Spleen (tissue), 11 donors: Measurements from ENCODE around the gene OARD1. TPM values are rescaled to one million over a fixed set of nuclear protein-coding genes. Genes with fewer than 3 reads are reported as not detected.
A peak's percentile ranks its signal among the peaks of the same experiment; 100 is the strongest.

Experiments
- DNase-seq: peaks from one replicate; pipeline ENCODE4 v3.0.0-alpha.2; 2020
- H3K27ac ChIP-seq, 8 donors: fragments of 200-600 bp; sonication (generic) in 7 of 8; 1 replicate in 4 of 8; 2 replicates in 4 of 8; pipeline versions ENCODE4 v1.5.0 to v1.8.0; 2016 to 2021; ENCODE audit warnings: inconsistent platforms in 4 of 8, mild to moderate bottlenecking in 4 of 8, moderate library complexity in 1 of 8
- H3K27me3 ChIP-seq, 7 donors: fragments of 200-600 bp; sonication (generic) in 6 of 7; replicated peaks in 1 of 7; 1 replicate in 4 of 7; 2 replicates in 3 of 7; pipeline versions ENCODE4 v1.5.0 to v1.8.0; 2016 to 2021; ENCODE audit warnings: inconsistent platforms in 3 of 7, mild to moderate bottlenecking in 1 of 7
- H3K36me3 ChIP-seq, 6 donors: fragments of 200-600 bp; sonication (generic) in 5 of 6; 1 replicate in 4 of 6; 2 replicates in 2 of 6; pipeline versions ENCODE4 v1.5.0 to v1.8.0; 2016 to 2021; ENCODE audit warnings: inconsistent platforms in 2 of 6
- H3K4me1 ChIP-seq, 6 donors: fragments of 200-600 bp; sonication (generic) in 5 of 6; 1 replicate in 3 of 6; 2 replicates in 3 of 6; pipeline versions ENCODE4 v1.5.0 to v1.8.0; 2016 to 2021; ENCODE audit warnings: inconsistent platforms in 3 of 6
- H3K4me3 ChIP-seq, 8 donors: fragments of 200-600 bp; sonication (generic) in 7 of 8; 1 replicate in 4 of 8; 2 replicates in 4 of 8; pipeline versions ENCODE4 v1.5.0 to v1.8.0; 2016 to 2021; ENCODE audit warnings: inconsistent platforms in 4 of 8, mild to moderate bottlenecking in 4 of 8, moderate library complexity in 2 of 8
- H3K9me3 ChIP-seq, 8 donors: fragments of 200-600 bp; sonication (generic) in 7 of 8; 1 replicate in 4 of 8; 2 replicates in 4 of 8; pipeline versions ENCODE4 v1.5.0 to v1.8.0; 2016 to 2021; ENCODE audit warnings: inconsistent platforms in 4 of 8
- POLR2A ChIP-seq, 3 donors: fragments of 450-650 bp; IDR thresholded peaks; one replicate each; pipeline ENCODE4 v1.5.1; 2017; ENCODE audit warnings: antibody characterized with exemption in 3 of 3, mild to moderate bottlenecking in 1 of 3
- POLR2AphosphoS5 ChIP-seq, 3 donors: sonication (generic); formaldehyde crosslinking; IDR thresholded peaks; one replicate each; pipeline ENCODE4 v1.5.1; 2017; ENCODE audit warnings: antibody characterized with exemption in 3 of 3
- WGBS, 5 donors: extraction: QIAGEN DNeasy Blood & Tissue Kit in 3 of 5; methylation state at CpG; one replicate each; pipeline versions ENCODE4 v1.1.5 to v1.1.7; 2013 to 2018; 5-methylcytosine and 5-hydroxymethylcytosine counted together
- intact Hi-C: fragments of 100-400 bp; cut with DNase I; formaldehyde crosslinking; loops from one replicate; pipeline ENCODE4 v1.15.0; 2023; ENCODE audit warnings: low total_unique reads
- polyA plus RNA-seq, 3 donors: library from polyadenylated mRNA; stranded (reverse); fragments of 200-250 nt; gene quantifications; one replicate each; pipeline ENCODE4 v1.2.1, GENCODE V29; 2013
- total RNA-seq, 7 donors: library from RNA; depleted of rRNA in 3 of 7; stranded (reverse); fragments of >200 nt in 3 of 7; fragmentation: NEBNext Ultra II Directional in 4 of 7; extraction: Animal tissue kit (Norgen Biotek cat#: 25700) in 4 of 7; gene quantifications; one replicate each; pipeline versions ENCODE4 v1.1.0 to v1.2.1, GENCODE V29; 2016 to 2021
- TF ChIP-seq, protein P1 (sequence below), 11 experiments: fragments of 200-600 bp in 7 of 11; fragments of 450-650 bp in 4 of 11; sonication (generic) in 4 of 11; IDR thresholded peaks in 8 of 11; conservative IDR thresholded peaks in 3 of 11; 1 replicate in 7 of 11; 2 replicates in 4 of 11; pipeline versions ENCODE4 v1.4.0 to v1.8.0; 2016 to 2021; ENCODE audit warnings: antibody characterized with exemption in 11 of 11, inconsistent platforms in 4 of 11, mild to moderate bottlenecking in 1 of 11
- donor health status: healthy with polysubstance abuse.
- donor health status: DM: no; HTN: no; CAD: no; lungs with moderate emphysema.
- donor health status: DM: no; HTN: no; CAD: no.
- donor health status: Bipolar disorder and iron deficiency.
- donor health status: healthy.
- donor health status: DM: no; HTN: no; CAD: no.
- donor health status: DM: yes; HTN: yes; CAD: no.

OARD1 gene
- total and polyA plus RNA-seq, 10 donors: 20.7 to 41.4 (median 32.6) TPM

DNA sequence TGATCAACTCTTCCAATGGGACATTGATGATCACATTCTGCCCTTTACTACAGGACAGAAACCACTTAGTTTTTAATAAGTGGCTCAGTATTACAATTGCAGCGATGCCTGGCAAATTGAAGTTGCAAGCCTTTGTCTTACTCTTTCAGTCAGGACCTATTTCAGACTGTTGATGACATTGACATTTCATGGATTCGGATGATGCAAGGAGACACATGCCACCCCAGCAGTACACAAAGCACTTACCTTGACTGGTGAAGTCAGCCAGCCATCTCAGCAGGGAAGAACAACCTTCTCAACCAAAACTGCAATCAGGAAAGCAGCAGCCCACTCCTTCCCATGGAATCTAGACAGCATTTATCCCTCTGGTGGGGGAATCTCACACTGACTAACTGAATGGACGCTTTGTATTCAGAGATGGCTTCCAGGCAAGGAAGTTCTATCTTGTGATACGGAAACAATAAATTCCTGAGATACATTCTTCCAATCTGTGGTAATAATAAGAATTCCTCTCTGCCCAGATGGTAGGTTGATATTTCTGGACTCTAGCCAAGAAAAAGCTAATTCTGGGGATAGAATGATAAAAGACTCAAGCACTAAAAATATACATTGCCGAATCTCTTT lies 25.4 kb upstream of the OARD1 start:
- WGBS, 5 donors: 86 to 94% (median 92%) methylated on average over 5 of the region's 5 CpGs
- no peak for DNase-seq
- TF ChIP-seq POLR2AphosphoS5 (IDR thresholded peaks at IDR 0.05) (no peak), POLR2A (IDR thresholded peaks at IDR 0.05) (no peak)
- TF ChIP-seq, protein P1, sequence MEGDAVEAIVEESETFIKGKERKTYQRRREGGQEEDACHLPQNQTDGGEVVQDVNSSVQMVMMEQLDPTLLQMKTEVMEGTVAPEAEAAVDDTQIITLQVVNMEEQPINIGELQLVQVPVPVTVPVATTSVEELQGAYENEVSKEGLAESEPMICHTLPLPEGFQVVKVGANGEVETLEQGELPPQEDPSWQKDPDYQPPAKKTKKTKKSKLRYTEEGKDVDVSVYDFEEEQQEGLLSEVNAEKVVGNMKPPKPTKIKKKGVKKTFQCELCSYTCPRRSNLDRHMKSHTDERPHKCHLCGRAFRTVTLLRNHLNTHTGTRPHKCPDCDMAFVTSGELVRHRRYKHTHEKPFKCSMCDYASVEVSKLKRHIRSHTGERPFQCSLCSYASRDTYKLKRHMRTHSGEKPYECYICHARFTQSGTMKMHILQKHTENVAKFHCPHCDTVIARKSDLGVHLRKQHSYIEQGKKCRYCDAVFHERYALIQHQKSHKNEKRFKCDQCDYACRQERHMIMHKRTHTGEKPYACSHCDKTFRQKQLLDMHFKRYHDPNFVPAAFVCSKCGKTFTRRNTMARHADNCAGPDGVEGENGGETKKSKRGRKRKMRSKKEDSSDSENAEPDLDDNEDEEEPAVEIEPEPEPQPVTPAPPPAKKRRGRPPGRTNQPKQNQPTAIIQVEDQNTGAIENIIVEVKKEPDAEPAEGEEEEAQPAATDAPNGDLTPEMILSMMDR (IDR thresholded peaks at IDR 0.05 in 8 of 11, conservative IDR thresholded peaks at IDR 0.05 in 3 of 11): no peak

DNA sequence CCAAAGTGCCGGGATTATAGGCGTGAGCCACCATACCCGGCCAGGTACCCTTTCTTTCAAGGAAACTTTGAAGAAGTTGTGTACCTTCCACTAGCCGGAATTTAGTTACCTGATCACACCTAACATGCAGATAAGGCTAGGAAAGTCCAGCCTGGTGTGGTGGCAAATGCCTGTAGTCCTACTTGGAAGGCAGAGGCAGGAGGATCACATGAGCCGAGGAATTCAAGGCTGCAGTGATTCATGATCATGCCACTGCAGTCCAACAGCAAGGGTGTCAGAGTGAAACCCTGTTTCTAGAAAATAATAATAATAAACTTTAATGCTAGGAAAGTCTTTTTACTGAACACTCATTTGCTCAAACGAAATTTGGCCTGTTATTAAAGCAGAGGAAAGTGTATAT lies 21.6 kb upstream of the OARD1 start:
- no peak for DNase-seq
- H3K36me3 ChIP-seq: peaks cover 11 to 100% (median 97%) of the 10 kb centered on the region in 6 donors
- intact Hi-C loops: no loop called here
- no peaks in the 10 kb centered on the region for H3K4me1 ChIP-seq
- no peaks in the 10 kb centered on the region for H3K27me3 ChIP-seq
- no peak for TF ChIP-seq POLR2A (IDR thresholded peaks at IDR 0.05)
- no peak overlapping the region for H3K4me3 ChIP-seq
- 94 to 99% (median 95%) methylated on average over 6 of the region's 6 CpGs for WGBS, 5 donors
- no peak overlapping the region for H3K27ac ChIP-seq
- H3K9me3 ChIP-seq: no peaks in the 10 kb centered on the region

More for the DNA sequence above, 25.4 kb upstream of the OARD1 start:
- no peaks in the 10 kb centered on the region for H3K27me3 ChIP-seq
- no peak overlapping the region for H3K4me3 ChIP-seq
- H3K36me3 ChIP-seq: peaks cover 11 to 96% (median 81%) of the 10 kb centered on the region in 6 donors
- H3K4me1 ChIP-seq: peaks cover 0 to 4% (median 0%) of the 10 kb centered on the region in 6 donors
- intact Hi-C loops: no loop called here
- no peaks in the 10 kb centered on the region for H3K9me3 ChIP-seq
- H3K27ac ChIP-seq: no peak overlapping the region

DNA sequence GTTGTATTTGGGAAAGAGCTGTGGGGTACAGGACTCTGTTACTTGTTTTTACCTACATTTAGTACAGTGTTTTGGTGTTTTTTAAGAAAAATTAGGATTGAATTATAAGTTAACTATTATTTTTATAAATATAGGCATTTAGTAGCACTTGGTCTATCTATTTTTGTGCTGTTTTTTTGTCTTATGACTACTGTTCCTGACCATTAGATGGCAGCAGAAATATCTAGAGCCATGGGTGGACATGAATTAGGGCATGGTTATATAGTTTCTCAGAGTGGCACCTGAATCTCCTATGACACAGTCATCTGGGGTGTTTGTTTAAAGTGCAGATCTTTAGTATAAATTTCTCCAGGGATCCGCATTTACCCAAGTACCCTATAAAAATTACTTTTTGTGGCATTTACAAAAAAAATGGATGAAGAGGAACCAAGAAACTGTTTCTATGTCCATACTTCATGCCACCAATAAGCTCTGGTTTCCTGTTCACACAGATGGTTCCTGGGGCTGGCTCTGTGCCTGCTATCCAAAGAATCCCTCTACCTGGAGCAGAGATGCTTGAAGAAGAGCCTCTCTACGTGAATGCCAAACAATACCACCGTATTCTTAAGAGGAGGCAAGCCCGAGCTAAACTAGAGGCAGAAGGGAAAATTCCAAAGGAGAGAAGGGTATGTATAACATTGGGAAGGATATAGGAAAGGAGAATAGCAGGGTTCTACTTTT lies 20.4 kb upstream of the OARD1 start:
- TF ChIP-seq, protein P1 (IDR thresholded peaks at IDR 0.05 in 8 of 11, conservative IDR thresholded peaks at IDR 0.05 in 3 of 11): peak in 2 of 11 experiments; percentile 17 to 28
- no peak for TF ChIP-seq POLR2A (IDR thresholded peaks at IDR 0.05)
- WGBS, 5 donors: 94 to 98% (median 97%) methylated on average over 4 of the region's 4 CpGs
- intact Hi-C loops: no loop called here
- no peak overlapping the region for H3K4me3 ChIP-seq
- no peak for DNase-seq
- H3K27ac ChIP-seq: no peak overlapping the region
- no peaks in the 10 kb centered on the region for H3K27me3 ChIP-seq
- H3K9me3 ChIP-seq: no peaks in the 10 kb centered on the region
- peaks cover 11 to 100% (median 91%) of the 10 kb centered on the region in 6 donors for H3K36me3 ChIP-seq
- H3K4me1 ChIP-seq: no peaks in the 10 kb centered on the region

DNA sequence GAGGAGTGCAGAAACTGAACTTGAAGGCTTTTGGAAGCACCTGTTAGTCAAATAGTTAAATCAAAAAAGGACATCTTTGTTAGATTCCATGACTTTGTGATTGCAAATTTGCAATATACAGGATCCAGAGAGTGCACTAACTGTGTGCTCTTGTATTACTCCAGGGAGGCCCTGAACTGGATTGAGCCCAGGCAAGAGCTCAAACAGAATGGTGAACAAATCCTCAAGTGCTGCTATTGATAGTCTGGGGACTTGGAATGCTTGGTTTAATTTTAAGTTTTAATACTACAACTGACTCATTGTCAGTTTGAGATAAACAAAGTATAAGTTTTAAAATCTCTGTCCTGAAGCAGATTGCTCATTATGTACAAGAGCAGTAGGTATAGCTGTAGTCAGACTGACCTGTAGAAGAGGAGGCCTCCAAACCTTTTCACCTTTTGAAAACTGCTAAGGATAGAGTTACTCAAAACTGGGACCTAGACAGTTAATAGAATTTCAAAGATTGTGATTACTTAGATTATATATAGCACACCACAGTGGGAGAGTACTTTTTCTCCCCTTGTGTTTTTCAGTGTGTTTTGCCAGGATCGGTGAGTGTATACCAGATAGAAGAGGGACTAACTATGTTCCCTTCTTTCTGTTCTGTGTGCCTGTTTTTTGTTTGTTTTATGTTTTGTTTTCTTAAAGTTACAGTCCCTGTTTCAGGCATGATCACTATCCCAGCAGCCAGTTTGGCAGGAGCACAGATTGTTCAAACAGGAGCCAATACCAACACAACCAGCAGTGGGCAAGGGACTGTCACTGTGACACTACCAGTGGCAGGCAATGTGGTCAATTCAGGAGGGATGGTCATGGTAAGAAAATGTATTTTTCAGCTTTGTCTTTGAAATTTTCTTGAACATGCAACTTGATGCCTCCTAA lies 18.9 kb upstream of the OARD1 start:
- H3K4me1 ChIP-seq: no peaks in the 10 kb centered on the region
- no peak overlapping the region for H3K27ac ChIP-seq
- H3K27me3 ChIP-seq: no peaks in the 10 kb centered on the region
- no peak overlapping the region for H3K4me3 ChIP-seq
- H3K9me3 ChIP-seq: no peaks in the 10 kb centered on the region
- TF ChIP-seq, protein P1 (IDR thresholded peaks at IDR 0.05 in 8 of 11, conservative IDR thresholded peaks at IDR 0.05 in 3 of 11): no peak
- TF ChIP-seq POLR2A (IDR thresholded peaks at IDR 0.05) (no peak), POLR2AphosphoS5 (IDR thresholded peaks at IDR 0.05) (no peak)
- intact Hi-C loops: no loop called here
- WGBS, 5 donors: 52 to 100% (median 58%) methylated on average over 1 of the region's 1 CpG
- no peak for DNase-seq
- H3K36me3 ChIP-seq: peaks cover 11 to 100% (median 79%) of the 10 kb centered on the region in 6 donors
